H9 (cell line): ENCODE data around the gene CBR3. TPM values are rescaled to one million over a fixed set of nuclear protein-coding genes. Genes with fewer than 3 reads are reported as not detected.

Experiments used
- DNase-seq: peaks from one replicate; pipeline ENCODE4 v3.0.0-alpha.2; 2017
- H2AFZ ChIP-seq: one replicate; pipeline ENCODE4 v1.6.1; 2013; ENCODE audit warnings: mild to moderate bottlenecking, low read length, control low read depth, moderate library complexity
- H2AK5ac ChIP-seq: 2 replicates; pipeline ENCODE4 v1.6.1; 2013; ENCODE audit warnings: low read length, control low read depth, mixed read lengths; ENCODE audit not compliant: insufficient read length
- H2BK120ac ChIP-seq: one replicate; pipeline ENCODE4 v1.6.1; 2013; ENCODE audit warnings: low read depth, mild to moderate bottlenecking, low read length, control low read depth, inconsistent platforms; ENCODE audit not compliant: poor library complexity, severe bottlenecking
- H2BK12ac ChIP-seq: 2 replicates; pipeline ENCODE4 v1.6.1; 2013; ENCODE audit warnings: low read length, control low read depth, mixed read lengths, low read depth; ENCODE audit not compliant: insufficient read length
- H2BK15ac ChIP-seq: 2 replicates; pipeline ENCODE4 v1.6.1; 2013; ENCODE audit warnings: low read depth, low read length, control low read depth
- H2BK20ac ChIP-seq: one replicate; pipeline ENCODE4 v1.6.1; 2013; ENCODE audit warnings: low read depth, mild to moderate bottlenecking, low read length, control low read depth, inconsistent platforms; ENCODE audit not compliant: poor library complexity, severe bottlenecking
- H2BK5ac ChIP-seq: 2 replicates; pipeline ENCODE4 v1.6.1; 2013; ENCODE audit warnings: low read length, control low read depth, mixed read lengths; ENCODE audit not compliant: insufficient read length
- H3K14ac ChIP-seq: 2 replicates; pipeline ENCODE4 v1.6.1; 2013; ENCODE audit warnings: low read length, control low read depth; ENCODE audit not compliant: insufficient read depth
- H3K18ac ChIP-seq: 2 replicates; pipeline ENCODE4 v1.6.1; 2013; ENCODE audit warnings: low read depth, mild to moderate bottlenecking, mixed read lengths, low read length, control low read depth; ENCODE audit not compliant: insufficient read length
- H3K23ac ChIP-seq: 2 replicates; pipeline ENCODE4 v1.6.1; 2013; ENCODE audit warnings: low read length, control low read depth, mixed read lengths, low read depth; ENCODE audit not compliant: insufficient read length
- H3K23me2 ChIP-seq: 2 replicates; pipeline ENCODE4 v1.6.1; 2013; ENCODE audit warnings: low read depth, mild to moderate bottlenecking, mixed read lengths, low read length, control low read depth; ENCODE audit not compliant: insufficient read length, poor library complexity, severe bottlenecking
- H3K27ac ChIP-seq: 2 replicates; pipeline ENCODE4 v1.5.1; 2013; ENCODE audit warnings: low read length, control low read depth, mixed read lengths, low read depth; ENCODE audit not compliant: insufficient read length
- H3K27me3 ChIP-seq: 2 replicates; pipeline ENCODE4 v1.6.1; 2013; ENCODE audit warnings: low read length, control low read depth, inconsistent platforms; ENCODE audit not compliant: insufficient read depth
- H3K4ac ChIP-seq: 2 replicates; pipeline ENCODE4 v1.6.1; 2013; ENCODE audit warnings: low read depth, mild to moderate bottlenecking, control low read depth, inconsistent platforms, low read length, moderate library complexity
- H3K4me1 ChIP-seq: 2 replicates; pipeline ENCODE4 v1.6.1; 2013; ENCODE audit warnings: low read length, control low read depth, inconsistent platforms; ENCODE audit not compliant: insufficient read depth
- H3K4me2 ChIP-seq: 2 replicates; pipeline ENCODE4 v1.6.1; 2013; ENCODE audit warnings: low read length, control low read depth, mixed read lengths; ENCODE audit not compliant: insufficient read length, insufficient read depth
- H3K56ac ChIP-seq: 2 replicates; pipeline ENCODE4 v1.6.1; 2013; ENCODE audit warnings: low read depth, mild to moderate bottlenecking, mixed read lengths, low read length, control low read depth; ENCODE audit not compliant: insufficient read length
- H3K79me1 ChIP-seq: 2 replicates; pipeline ENCODE4 v1.6.1; 2013; ENCODE audit warnings: low read depth, mild to moderate bottlenecking, moderate library complexity, low read length, control low read depth, inconsistent platforms; ENCODE audit not compliant: insufficient read depth, poor library complexity, severe bottlenecking
- H3K79me2 ChIP-seq: 2 replicates; pipeline ENCODE4 v1.6.1; 2013; ENCODE audit warnings: low read length, control low read depth, inconsistent platforms; ENCODE audit not compliant: insufficient read depth
- H3K9ac ChIP-seq: 2 replicates; pipeline ENCODE4 v1.6.1; 2013; ENCODE audit warnings: low read length, control low read depth, mixed read lengths; ENCODE audit not compliant: insufficient read length; ENCODE audit errors: extremely low read depth
- H3K9me3 ChIP-seq: one replicate; pipeline ENCODE4 v1.6.1; 2013; ENCODE audit warnings: low read depth, low read length, inconsistent platforms; ENCODE audit not compliant: control insufficient read depth
- H3T11ph ChIP-seq: one replicate; pipeline ENCODE4 v1.6.1; 2013; ENCODE audit warnings: mild to moderate bottlenecking, low read length, control low read depth, inconsistent platforms
- H4K20me1 ChIP-seq: one replicate; pipeline ENCODE4 v1.6.1; 2013; ENCODE audit not compliant: control insufficient read depth, insufficient read length, insufficient read depth
- H4K5ac ChIP-seq: 2 replicates; pipeline ENCODE4 v1.6.1; 2013; ENCODE audit warnings: low read depth, mild to moderate bottlenecking, mixed read lengths, low read length, control low read depth; ENCODE audit not compliant: insufficient read length
- H4K8ac ChIP-seq: replicated peaks from 2 replicates; pipeline ENCODE4 v1.6.1; 2013; ENCODE audit warnings: low read length, control low read depth, mixed read lengths, low read depth; ENCODE audit not compliant: insufficient read length
- H4K91ac ChIP-seq: 2 replicates; pipeline ENCODE4 v1.6.1; 2013; ENCODE audit warnings: low read depth, mild to moderate bottlenecking, moderate library complexity, mixed read lengths, low read length, control low read depth; ENCODE audit not compliant: insufficient read length
- H3K27ac Mint-ChIP-seq, 3 experiments: 2 replicates in 2 of 3; 3 replicates in 1 of 3; pipeline ENCODE4 v1.8.0; 2020 to 2021; ENCODE audit warnings: mixed read lengths in 3 of 3, mild to moderate bottlenecking in 1 of 3, moderate library complexity in 1 of 3
- H3K27me3 Mint-ChIP-seq: 2 replicates; pipeline ENCODE4 v1.8.0; 2021; ENCODE audit warnings: low read depth, mild to moderate bottlenecking, moderate library complexity, mixed read lengths
- H3K36me3 Mint-ChIP-seq, 3 experiments: 2 replicates in 2 of 3; 3 replicates in 1 of 3; pipeline ENCODE4 v1.8.0; 2020 to 2021; ENCODE audit warnings: low read depth in 3 of 3, mixed read lengths in 3 of 3; ENCODE audit not compliant: insufficient read depth in 1 of 3
- H3K4me1 Mint-ChIP-seq, 2 experiments: 2 replicates each; pipeline ENCODE4 v1.8.0; 2020; ENCODE audit warnings: mixed read lengths in 2 of 2
- H3K4me3 Mint-ChIP-seq, 2 experiments: 2 replicates in 1 of 2; 3 replicates in 1 of 2; pipeline ENCODE4 v1.8.0; 2020 to 2021; ENCODE audit warnings: mild to moderate bottlenecking in 2 of 2, mixed read lengths in 2 of 2, moderate library complexity in 1 of 2
- H3K9me3 Mint-ChIP-seq, 2 experiments: 2 replicates in 1 of 2; 3 replicates in 1 of 2; pipeline ENCODE4 v1.8.0; 2020; ENCODE audit warnings: mild to moderate bottlenecking in 2 of 2, mixed read lengths in 2 of 2, moderate library complexity in 1 of 2
- CTCF ChIP-seq: fragments of 200-600 bp; sonication (generic); conservative IDR thresholded peaks from 3 replicates; pipeline ENCODE4 v1.8.0; 2021; ENCODE audit warnings: antibody characterized with exemption, mild to moderate bottlenecking
- WGBS: extraction: QIAGEN DNeasy Blood & Tissue Kit; methylation state at CpG from one replicate; pipeline ENCODE4 v1.1.7; 2013; ENCODE audit warnings: missing lambda C conversion rate, low lambda C conversion rate, mixed read lengths; ENCODE audit not compliant: insufficient read length; ENCODE audit errors: extremely low coverage; 5-methylcytosine and 5-hydroxymethylcytosine counted together
- total RNA-seq: library from RNA; stranded (reverse); gene quantifications from 2 replicates; pipeline ENCODE4 v1.2.1, GENCODE V29; 2021

CBR3 gene
- total RNA-seq, 1 experiment from 2014 or later: 2.4 TPM

DNA sequence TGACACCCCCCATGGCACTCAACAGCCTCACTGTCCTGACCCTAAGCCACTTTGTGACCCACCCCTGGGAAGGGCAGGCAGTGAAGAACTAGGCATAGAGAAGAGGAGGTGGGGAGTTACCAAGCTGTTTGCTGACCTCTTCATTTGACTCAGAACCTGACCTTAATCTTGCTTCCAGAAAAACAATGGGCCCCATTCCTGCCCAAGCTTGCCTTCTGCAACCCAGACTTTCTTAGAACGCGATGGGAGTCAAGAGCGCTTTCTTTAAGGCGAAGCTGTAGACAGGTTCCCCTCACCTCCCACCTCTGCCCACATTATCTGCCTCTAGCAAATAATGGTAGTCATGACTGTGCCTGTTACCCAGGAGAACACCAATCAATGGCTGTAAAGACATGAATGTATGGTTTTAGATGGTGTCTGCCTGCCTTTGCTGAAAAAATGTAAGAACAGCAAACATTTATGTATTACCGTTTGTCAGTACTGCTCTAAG lies 8.2 kb upstream of the CBR3 start:
- no peaks in the 10 kb centered on the region for H3K23me2 ChIP-seq
- H3K9ac ChIP-seq: no peak overlapping the region
- H3K79me1 ChIP-seq: no peaks in the 10 kb centered on the region
- no peak overlapping the region for H2BK20ac ChIP-seq
- H3K9me3 ChIP-seq: no peaks in the 10 kb centered on the region
- TF ChIP-seq CTCF: no peak
- peak overlapping the region in 1 of 3 experiments; percentile 51; a peak in 1 of 7 replicates for H3K27ac Mint-ChIP-seq
- no peak overlapping the region for H2BK120ac ChIP-seq
- H3T11ph ChIP-seq: no peak overlapping the region
- no peak overlapping the region for H3K56ac ChIP-seq
- WGBS: no CpG with 5 or more reads among the region's 5 CpGs
- no peaks in the 10 kb centered on the region; a peak in 1 of 5 replicates for H3K9me3 Mint-ChIP-seq
- H3K36me3 Mint-ChIP-seq: no peaks in the 10 kb centered on the region; a peak in 1 of 7 replicates
- H3K4me1 Mint-ChIP-seq: peaks cover 16 to 19% of the 10 kb centered on the region in 2 experiments
- no peak overlapping the region for H2BK5ac ChIP-seq
- no peak overlapping the region for H4K8ac ChIP-seq
- no peak overlapping the region for H2AK5ac ChIP-seq
- no peaks in the 10 kb centered on the region for H3K79me2 ChIP-seq
- H4K5ac ChIP-seq: no peak overlapping the region
- no peak overlapping the region for H3K23ac ChIP-seq
- H2BK15ac ChIP-seq: no peak overlapping the region
- no peak overlapping the region for H3K18ac ChIP-seq
- H4K91ac ChIP-seq: no peak overlapping the region
- H3K27me3 Mint-ChIP-seq: peaks cover 9% of the 10 kb centered on the region
- no peak overlapping the region for H3K4me2 ChIP-seq
- H3K27me3 ChIP-seq: no peaks in the 10 kb centered on the region
- peak; percentile 11 for DNase-seq
- H3K4me1 ChIP-seq: peaks cover 4% of the 10 kb centered on the region; the same call in 1 of the 2 replicates
- H2AFZ ChIP-seq: no peak overlapping the region
- H3K14ac ChIP-seq: no peak overlapping the region
- no peak overlapping the region for H3K27ac ChIP-seq
- H2BK12ac ChIP-seq: no peak overlapping the region
- H3K4me3 Mint-ChIP-seq: no peak overlapping the region
- H3K4ac ChIP-seq: no peak overlapping the region
- H4K20me1 ChIP-seq: no peaks in the 10 kb centered on the region
